ENCODE measurements around the gene FZD1.

GRCh38 chr7:91249506-91250233 is 14.6 kb upstream of the FZD1 start:
- TF ChIP-seq CTCF (conservative IDR thresholded peaks at IDR 0.05; ENCODE audit: low read depth, low read length) (no peak), RAD21 (IDR thresholded peaks at IDR 0.05; ENCODE audit: low read length) (no peak), POLR2A (IDR thresholded peaks at IDR 0.05; ENCODE audit: low read depth, low read length) (no peak), BHLHE40 (IDR thresholded peaks at IDR 0.05; ENCODE audit: low read depth, low read length) (no peak), MAFK (IDR thresholded peaks at IDR 0.05; ENCODE audit: low read depth, low read length) (no peak), RCOR1 (IDR thresholded peaks at IDR 0.05; ENCODE audit: insufficient replicate concordance, low read length) (no peak), CEBPB (IDR thresholded peaks at IDR 0.05; ENCODE audit: low read depth, low read length) (peak; percentile 94), RFX5 (IDR thresholded peaks at IDR 0.05; ENCODE audit: low read depth, low read length) (no peak), FOS (IDR thresholded peaks at IDR 0.05; ENCODE audit: low read depth, low read length) (peak; percentile 76), ELK1 (IDR thresholded peaks at IDR 0.05; ENCODE audit: borderline replicate concordance, low read depth, low read length) (no peak), MAZ (IDR thresholded peaks at IDR 0.05; ENCODE audit: borderline replicate concordance, low read depth, low read length) (no peak), MXI1 (IDR thresholded peaks at IDR 0.05; ENCODE audit: borderline replicate concordance, low read depth, low read length) (no peak), NFE2L2 (IDR thresholded peaks at IDR 0.05; ENCODE audit: low read depth, low read length) (no peak)
- TF ChIP-seq, protein P1, sequence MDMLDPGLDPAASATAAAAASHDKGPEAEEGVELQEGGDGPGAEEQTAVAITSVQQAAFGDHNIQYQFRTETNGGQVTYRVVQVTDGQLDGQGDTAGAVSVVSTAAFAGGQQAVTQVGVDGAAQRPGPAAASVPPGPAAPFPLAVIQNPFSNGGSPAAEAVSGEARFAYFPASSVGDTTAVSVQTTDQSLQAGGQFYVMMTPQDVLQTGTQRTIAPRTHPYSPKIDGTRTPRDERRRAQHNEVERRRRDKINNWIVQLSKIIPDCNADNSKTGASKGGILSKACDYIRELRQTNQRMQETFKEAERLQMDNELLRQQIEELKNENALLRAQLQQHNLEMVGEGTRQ (IDR thresholded peaks at IDR 0.05; ENCODE audit: low read depth, low read length), result no peak
